Activated CD4-positive, alpha-beta T cell treated with anti-CD3 and anti-CD28 coated beads for 36 hours (primary cell): ENCODE data around the gene GABRG3. TPM values are rescaled to one million over a fixed set of nuclear protein-coding genes. Genes with fewer than 3 reads are reported as not detected.

ENCODE experiments used
- total RNA-seq, 2 experiments: library from RNA; stranded (reverse); gene quantifications; one replicate each; pipeline ENCODE4 v1.2.3, GENCODE V29; 2021

GABRG3 gene
- total RNA-seq, 2 experiments from 2014 or later, result not detected

Other genes starting within 250 kb of the GABRG3 start
- not detected for gene GABRB3, start 198.1 kb upstream of the GABRG3 start, total RNA-seq
- gene GABRA5, start 104.1 kb upstream of the GABRG3 start, total RNA-seq, result not detected